Dedifferentiated amniotic fluid mesenchymal stem cell (primary cell): Measurements from ENCODE around the gene CERKL.

Source experiments
- DNase-seq: peaks from one replicate; pipeline ENCODE4 v3.0.0-alpha.2; 2016; ENCODE audit errors: extremely low spot score

The CERKL gene

GRCh38 chr2:181626671-181627070, 30.2 kb downstream of the CERKL start:
- DNase-seq = no peak

GRCh38 chr2:181623159-181623558, 33.7 kb downstream of the CERKL start:
- no peak for DNase-seq

- DNase-seq = no peak
Observed at GRCh38 chr2:181621779-181622490, 35.0 kb downstream of the CERKL start.

GRCh38 chr2:181619516-181619915, 37.4 kb downstream of the CERKL start:
- DNase-seq = no peak

- DNase-seq = no peak
Observed at GRCh38 chr2:181616715-181617114, 40.2 kb downstream of the CERKL start.

- no peak for DNase-seq
Observed at GRCh38 chr2:181614874-181615638, 41.8 kb downstream of the CERKL start.

- DNase-seq = no peak
Observed at GRCh38 chr2:181613241-181613640, 43.7 kb downstream of the CERKL start.

- no peak for DNase-seq
Observed at GRCh38 chr2:181607629-181608590, 49.0 kb downstream of the CERKL start.

- DNase-seq = no peak
Observed at GRCh38 chr2:181605889-181606837, 50.7 kb downstream of the CERKL start.

GRCh38 chr2:181602017-181602416, 54.9 kb downstream of the CERKL start:
- DNase-seq = no peak

- DNase-seq = no peak
Observed at GRCh38 chr2:181596556-181596955, 60.3 kb downstream of the CERKL start.

GRCh38 chr2:181594322-181594721, 62.6 kb downstream of the CERKL start:
- no peak for DNase-seq

GRCh38 chr2:181589779-181590178, 67.1 kb downstream of the CERKL start:
- DNase-seq = no peak

- no peak for DNase-seq
Observed at GRCh38 chr2:181588546-181588945, 68.4 kb downstream of the CERKL start.

- DNase-seq = no peak
Observed at GRCh38 chr2:181586569-181587081, 70.3 kb downstream of the CERKL start.

GRCh38 chr2:181585732-181586131, 71.2 kb downstream of the CERKL start:
- DNase-seq = no peak

- DNase-seq = no peak
Observed at GRCh38 chr2:181581534-181581933, 75.4 kb downstream of the CERKL start.

- no peak for DNase-seq
Observed at GRCh38 chr2:181578829-181579228, 78.1 kb downstream of the CERKL start.

- no peak for DNase-seq
Observed at GRCh38 chr2:181576431-181576830, 80.5 kb downstream of the CERKL start.

- no peak for DNase-seq
Observed at GRCh38 chr2:181575650-181576025, 81.3 kb downstream of the CERKL start.
